HG03575 (cell line): Measurements from ENCODE around the gene AK3.
"Not testable (repeated sequence)": the region's sequence is repeated elsewhere in the genome, so short reads cannot be mapped to it uniquely, and the experiment has no call there.

Source experiments
- ATAC-seq: cut with Tn5 transposase; IDR thresholded peaks from one replicate; pipeline ENCODE4 v1.9.1; 2021; ENCODE audit not compliant: unreplicated experiment, insufficient number of reproducible peaks, low FRiP score; ENCODE audit errors: extremely low read depth

The AK3 gene

DNA sequence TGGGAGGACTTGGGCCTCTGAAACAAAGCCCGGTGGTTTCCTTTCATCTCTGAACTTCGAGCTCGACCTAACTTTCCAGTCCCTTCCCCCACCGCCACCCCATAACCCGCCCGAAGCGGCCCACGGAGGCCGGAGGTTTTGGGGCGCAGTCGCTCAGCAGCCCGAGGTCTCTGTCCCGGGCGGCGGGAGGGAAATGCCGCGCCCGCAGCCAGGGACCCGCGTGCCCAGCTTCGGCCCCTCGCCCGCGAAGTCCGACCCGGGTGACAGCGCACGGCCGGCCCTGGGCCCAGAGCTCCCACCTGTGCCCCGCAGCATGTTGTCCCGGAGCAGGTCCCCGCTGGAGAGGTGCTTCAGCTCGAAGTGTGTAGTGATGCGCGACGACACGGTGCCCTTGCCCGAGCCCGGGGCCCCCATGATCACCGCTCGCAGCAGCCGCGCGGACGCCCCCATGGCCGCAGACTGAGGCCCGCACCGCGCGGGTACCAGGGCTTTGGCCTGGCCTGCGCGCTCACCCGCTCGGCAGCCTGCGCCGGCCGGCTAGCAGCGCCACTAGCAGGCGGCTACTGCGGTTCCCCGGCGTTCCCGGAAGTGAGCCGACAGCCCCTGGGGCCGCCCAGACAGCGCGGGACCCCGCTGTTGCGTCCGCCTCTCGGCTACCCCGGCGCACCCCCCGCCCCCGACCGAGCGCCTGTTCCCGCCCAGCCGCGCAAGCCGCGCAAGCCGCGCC is at the start of gene AK3:
AK3 (minus strand) TSS at position 565 of the 727 bp plus-strand sequence; CDS start at position 450, 115 bp downstream.
- ATAC-seq: peak; percentile 44

DNA sequence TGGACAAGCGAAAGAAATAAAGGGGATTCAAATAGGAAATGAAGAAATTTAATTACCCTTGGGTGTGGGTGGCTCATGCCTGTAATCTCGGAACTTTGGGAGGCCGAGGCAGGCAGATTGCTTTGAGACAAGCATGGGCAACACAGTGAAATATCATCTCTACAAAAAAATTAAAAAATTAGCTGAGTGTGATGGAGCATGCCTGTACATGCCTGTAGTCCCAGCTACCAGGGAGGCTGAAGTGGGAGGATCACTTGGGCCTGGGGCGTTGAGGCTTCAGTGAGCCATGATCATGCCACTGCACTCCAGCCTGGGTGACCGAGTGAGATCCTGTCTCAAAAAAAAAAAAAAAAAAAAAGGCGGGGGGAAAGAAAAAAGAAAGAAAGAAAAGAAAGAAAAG is 47.7 kb upstream of the AK3 start:
- ATAC-seq: no peak

DNA sequence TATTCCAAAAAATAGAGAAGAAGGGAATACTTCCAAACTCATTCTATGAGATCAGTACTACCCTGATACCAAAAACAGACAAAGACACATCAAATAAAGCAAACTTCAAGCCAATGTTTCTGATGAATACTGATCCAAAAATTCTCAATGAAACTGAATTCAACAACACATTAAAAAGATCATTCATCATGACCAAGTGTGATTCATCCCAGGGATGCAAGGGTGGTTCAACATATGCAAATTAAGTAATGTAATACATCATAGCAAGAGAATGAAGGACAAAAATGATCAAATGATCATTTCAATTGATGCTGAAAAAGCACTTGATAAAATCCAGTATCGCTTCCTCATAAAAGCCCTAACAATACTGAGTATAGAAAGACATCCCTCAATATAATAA is 46.9 kb upstream of the AK3 start:
- no peak for ATAC-seq

DNA sequence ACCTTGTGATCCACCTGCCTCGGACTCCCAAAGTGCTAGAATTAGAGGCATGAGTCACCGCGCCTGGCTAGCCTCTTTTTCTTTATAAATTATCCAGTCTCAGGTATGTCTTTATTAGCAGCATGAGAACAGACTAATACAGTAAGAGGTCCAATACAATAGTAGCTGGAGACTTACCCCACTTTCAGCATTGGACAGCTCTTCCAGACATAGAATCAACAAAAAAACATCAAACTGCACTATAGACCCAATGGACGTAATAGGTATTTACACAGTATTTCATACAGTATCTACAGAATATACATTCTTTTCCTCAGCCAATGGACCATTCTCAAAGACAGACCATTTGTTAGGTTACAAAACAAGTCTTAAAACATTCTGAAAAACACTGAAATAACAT is 45.6 kb upstream of the AK3 start:
- no peak for ATAC-seq

DNA sequence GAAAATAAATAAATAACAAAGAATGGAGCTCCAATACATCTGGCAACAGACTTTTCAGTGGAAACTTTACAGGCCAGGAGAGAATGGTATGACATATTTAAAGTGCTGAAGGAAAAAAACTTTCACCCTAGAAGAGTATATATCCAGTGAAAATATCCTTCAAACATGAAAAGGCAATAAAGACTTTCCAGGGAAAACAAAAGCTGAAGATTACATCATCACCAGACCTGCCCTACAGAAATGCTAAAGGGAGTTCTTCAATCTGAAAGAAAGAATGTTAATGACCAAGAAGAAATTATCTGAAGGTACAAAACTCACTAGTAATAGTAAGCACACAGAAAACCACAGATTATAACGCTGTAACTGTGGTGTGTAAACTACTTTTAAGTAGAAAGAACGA is 43.4 kb upstream of the AK3 start:
- no peak for ATAC-seq

GRCh38 chr9:4783191-4783590 is 42.2 kb upstream of the AK3 start:
- ATAC-seq: not testable (repeated sequence)

GRCh38 chr9:4781408-4781807 is 40.4 kb upstream of the AK3 start:
- no peak for ATAC-seq

- ATAC-seq: no peak
These were observed 39.6 kb upstream of the AK3 start for GRCh38 chr9:4780651-4781050.

DNA sequence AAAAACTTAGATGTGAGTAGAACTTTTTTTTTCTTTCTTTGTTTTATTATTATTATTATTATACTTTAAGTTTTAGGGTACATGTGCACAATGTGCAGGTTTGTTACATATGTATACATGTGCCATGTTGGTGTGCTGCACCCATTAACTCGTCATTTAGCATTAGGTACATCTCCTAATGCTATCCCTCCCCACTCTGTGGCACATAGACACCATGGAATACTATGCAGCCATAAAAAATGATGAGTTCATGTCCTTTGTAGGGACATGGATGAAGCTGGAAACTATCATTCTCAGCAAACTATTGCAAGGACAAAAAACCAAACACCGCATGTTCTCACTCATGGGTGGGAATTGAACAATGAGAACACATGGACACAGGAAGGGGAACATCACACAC is 34.0 kb upstream of the AK3 start:
- not testable (repeated sequence) for ATAC-seq

DNA sequence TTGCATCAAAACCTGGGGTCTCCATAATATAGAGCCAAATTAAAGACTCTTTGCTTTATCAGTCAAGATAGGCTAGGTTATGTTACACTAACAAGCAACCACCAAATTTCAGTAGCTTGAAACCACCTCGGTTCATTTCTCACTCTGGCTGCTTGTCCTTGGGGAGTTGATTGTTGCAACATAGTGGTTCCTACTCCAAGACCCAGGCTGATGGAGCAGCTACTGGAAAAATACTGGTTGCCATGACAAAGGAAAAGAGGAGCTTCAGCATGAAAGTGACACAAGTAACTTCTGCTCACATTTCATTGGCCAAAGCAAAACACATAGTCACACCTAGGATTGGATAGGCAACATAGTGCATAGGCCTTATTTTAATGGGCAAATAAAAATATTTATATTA is 33.2 kb upstream of the AK3 start:
- no peak for ATAC-seq

DNA sequence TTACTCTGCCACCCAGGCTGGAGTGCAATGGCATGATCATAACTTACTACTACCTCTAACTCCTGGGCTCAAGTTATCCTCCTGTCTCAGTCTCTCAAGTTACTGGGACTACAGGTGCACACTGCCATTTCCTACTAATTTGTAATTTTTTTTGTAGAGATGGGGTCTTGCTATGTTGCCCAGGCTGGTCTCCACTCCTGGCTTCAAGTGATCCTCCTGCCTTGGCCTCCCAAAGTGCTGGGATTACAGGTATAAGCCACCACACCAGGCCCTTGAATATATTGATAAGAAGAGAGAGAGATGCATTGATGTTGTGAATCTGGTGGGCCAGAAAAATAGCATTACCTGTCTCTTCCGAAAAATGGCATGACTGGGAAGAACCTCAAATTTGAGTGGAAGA is 30.8 kb upstream of the AK3 start:
- no peak for ATAC-seq

- no peak for ATAC-seq
These were observed 28.5 kb upstream of the AK3 start for GRCh38 chr9:4769321-4770080.

DNA sequence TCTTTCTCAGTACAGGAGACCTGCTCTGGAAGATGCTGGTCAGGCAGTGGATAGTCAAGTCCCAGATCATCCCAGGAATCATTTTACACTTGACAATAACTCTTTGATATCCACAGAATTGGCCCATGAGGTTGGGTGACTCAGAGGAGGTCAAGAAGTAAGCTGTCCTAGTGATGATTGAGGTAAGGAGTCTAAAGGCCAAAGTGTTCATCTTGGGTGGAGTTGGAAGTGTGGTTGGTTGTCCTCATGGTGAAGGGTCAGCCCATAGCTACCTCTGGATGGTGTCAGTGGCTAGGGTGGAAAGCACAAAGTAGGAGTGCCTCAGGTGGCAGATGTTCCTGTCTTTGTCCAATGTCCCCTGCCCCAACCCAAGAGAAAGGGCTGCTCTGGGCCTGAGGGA is 27.7 kb upstream of the AK3 start:
- ATAC-seq: no peak

GRCh38 chr9:4764033-4764432 is 23.0 kb upstream of the AK3 start:
- ATAC-seq: no peak

GRCh38 chr9:4762886-4763541 is 22.0 kb upstream of the AK3 start:
- ATAC-seq: no peak

GRCh38 chr9:4762108-4762885 is 21.3 kb upstream of the AK3 start:
- peak; percentile 44 for ATAC-seq

DNA sequence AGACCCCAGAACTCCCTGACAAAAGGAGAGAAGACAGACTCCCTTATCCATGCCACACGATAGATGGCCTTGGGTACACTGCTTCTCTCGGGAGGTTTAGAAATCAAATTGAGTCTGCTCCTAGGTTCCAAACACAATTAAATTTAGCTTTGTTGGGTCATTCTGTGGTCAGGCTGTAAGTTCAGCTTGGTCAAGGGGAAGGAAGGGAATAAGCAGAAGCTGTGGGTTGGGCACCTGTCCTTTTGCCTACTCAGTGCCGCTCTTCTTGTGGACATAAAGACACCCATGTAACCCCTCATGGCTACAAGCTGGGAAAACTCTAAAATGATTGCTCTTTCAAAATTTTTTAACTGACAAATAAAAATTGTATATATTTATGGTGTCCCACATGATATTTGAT is 19.1 kb upstream of the AK3 start:
- no peak for ATAC-seq

DNA sequence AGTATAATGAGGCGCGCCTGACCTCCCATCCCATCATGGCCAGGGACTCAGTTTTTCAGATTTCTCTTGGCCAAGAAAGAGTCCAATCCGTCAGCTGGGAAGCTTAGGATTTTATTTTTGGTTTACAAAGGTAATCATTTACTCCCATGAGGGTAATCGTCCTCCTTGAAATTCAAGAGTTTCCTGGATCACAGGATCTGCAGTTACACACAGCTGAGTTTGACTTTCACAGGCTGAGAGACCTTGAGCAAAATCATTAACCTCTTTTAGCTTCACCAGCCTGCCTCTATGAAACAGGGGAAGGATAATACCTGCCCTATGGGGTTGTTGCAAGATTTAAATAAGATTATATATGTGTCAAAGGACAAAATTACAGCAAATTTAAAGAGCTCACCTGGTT is 15.4 kb upstream of the AK3 start:
- ATAC-seq: no peak

GRCh38 chr9:4755026-4755609 is 14.1 kb upstream of the AK3 start:
- ATAC-seq: no peak
